DOHH2 (cell line): ENCODE results near the gene CTRL.

Source experiments
- EZH2phosphoT487 ChIP-seq: fragments of 200-600 bp; sonication (generic); IDR thresholded peaks from 2 replicates; pipeline ENCODE4 v1.6.1; 2017; ENCODE audit warnings: borderline replicate concordance, mild to moderate bottlenecking, antibody characterized with exemption, low read length, moderate library complexity, mixed read lengths
- TF ChIP-seq, protein P1 (sequence below): fragments of 200-600 bp; sonication (generic); IDR thresholded peaks from one replicate; pipeline ENCODE4 v1.5.1; 2014; ENCODE audit warnings: antibody characterized with exemption, mild to moderate bottlenecking, low read depth, low read length; ENCODE audit not compliant: poor library complexity, severe bottlenecking

DNA sequence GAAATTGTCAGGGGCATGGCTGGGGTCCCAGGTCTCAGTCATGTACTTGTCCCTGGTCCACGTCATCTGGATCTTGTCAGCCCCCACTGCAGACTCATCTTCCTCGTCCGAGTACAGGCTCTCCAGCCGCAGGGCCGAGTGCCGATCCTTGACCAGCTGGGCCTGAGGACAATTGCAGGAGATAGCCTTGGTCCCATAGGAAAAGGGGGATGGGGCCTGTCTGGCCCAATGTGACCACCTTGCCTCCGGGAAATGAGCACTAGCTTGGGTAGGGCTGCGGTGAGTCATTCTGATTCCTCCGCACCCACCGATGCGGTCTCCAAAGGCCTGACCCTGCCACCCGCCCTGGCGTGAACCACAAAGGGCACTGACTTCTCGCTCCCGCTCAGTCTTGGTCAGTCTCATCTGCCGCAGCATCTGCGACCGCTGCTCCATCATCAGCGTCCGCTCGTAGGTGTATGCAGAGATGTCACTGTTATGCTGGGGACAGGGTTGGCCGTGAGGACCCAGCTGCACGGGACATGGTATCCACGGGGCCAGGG is 13.8 kb upstream of the CTRL start:
- TF ChIP-seq, protein P1, sequence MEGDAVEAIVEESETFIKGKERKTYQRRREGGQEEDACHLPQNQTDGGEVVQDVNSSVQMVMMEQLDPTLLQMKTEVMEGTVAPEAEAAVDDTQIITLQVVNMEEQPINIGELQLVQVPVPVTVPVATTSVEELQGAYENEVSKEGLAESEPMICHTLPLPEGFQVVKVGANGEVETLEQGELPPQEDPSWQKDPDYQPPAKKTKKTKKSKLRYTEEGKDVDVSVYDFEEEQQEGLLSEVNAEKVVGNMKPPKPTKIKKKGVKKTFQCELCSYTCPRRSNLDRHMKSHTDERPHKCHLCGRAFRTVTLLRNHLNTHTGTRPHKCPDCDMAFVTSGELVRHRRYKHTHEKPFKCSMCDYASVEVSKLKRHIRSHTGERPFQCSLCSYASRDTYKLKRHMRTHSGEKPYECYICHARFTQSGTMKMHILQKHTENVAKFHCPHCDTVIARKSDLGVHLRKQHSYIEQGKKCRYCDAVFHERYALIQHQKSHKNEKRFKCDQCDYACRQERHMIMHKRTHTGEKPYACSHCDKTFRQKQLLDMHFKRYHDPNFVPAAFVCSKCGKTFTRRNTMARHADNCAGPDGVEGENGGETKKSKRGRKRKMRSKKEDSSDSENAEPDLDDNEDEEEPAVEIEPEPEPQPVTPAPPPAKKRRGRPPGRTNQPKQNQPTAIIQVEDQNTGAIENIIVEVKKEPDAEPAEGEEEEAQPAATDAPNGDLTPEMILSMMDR = no peak
- TF ChIP-seq EZH2phosphoT487 = no peak
